WTC11 (cell line): ENCODE data around the gene OBI1. TPM values are rescaled to one million over a fixed set of nuclear protein-coding genes. Genes with fewer than 3 reads are reported as not detected.

Experiments
- ATAC-seq: fragments of 200-7000 bp; cut with Tn5 transposase; 2 replicates; pipeline ENCODE4 v1.10.0; 2021; ENCODE audit warnings: mild to moderate bottlenecking, moderate library complexity
- CTCF ChIA-PET: fragments of 300-600 bp; sonication (Branson Sonifier 250); formaldehyde crosslinking; loops from one replicate; lab custom pipeline; 2021; ENCODE audit warnings: antibody characterized with exemption; lab: Charles Lee
- POLR2A ChIA-PET: fragments of 350-600 bp; sonication (Branson Sonifier 250); formaldehyde crosslinking; loops from one replicate; lab custom pipeline; 2021; ENCODE audit warnings: antibody characterized with exemption; lab: Charles Lee
- DNase-seq: peaks from one replicate; pipeline ENCODE4 v3.0.0; 2021; ENCODE audit warnings: low spot score
- H3K27ac Mint-ChIP-seq: 2 replicates; pipeline ENCODE4 v1.8.0; 2021; ENCODE audit warnings: mixed read lengths
- H3K27me3 Mint-ChIP-seq: 2 replicates; pipeline ENCODE4 v1.8.0; 2021; ENCODE audit warnings: low read depth, mild to moderate bottlenecking, moderate library complexity, mixed read lengths
- H3K36me3 Mint-ChIP-seq: 2 replicates; pipeline ENCODE4 v1.8.0; 2021; ENCODE audit warnings: mixed read lengths
- H3K4me1 Mint-ChIP-seq: 2 replicates; pipeline ENCODE4 v1.8.0; 2022; ENCODE audit warnings: mixed read lengths
- H3K4me3 Mint-ChIP-seq: 2 replicates; pipeline ENCODE4 v1.8.0; 2021; ENCODE audit warnings: mild to moderate bottlenecking, moderate library complexity, mixed read lengths
- H3K9me3 Mint-ChIP-seq: 2 replicates; pipeline ENCODE4 v1.8.0; 2021; ENCODE audit warnings: mixed read lengths
- ATF1 ChIP-seq: sonication (generic); formaldehyde crosslinking; IDR thresholded peaks from 2 replicates; pipeline ENCODE4 v1.8.1; 2023; ENCODE audit warnings: mild to moderate bottlenecking, moderate library complexity, missing genetic modification reagents
- FOXP1 ChIP-seq: sonication (generic); formaldehyde crosslinking; IDR thresholded peaks from 2 replicates; pipeline ENCODE4 v1.8.0; 2022; ENCODE audit warnings: missing genetic modification reagents, mild to moderate bottlenecking, moderate library complexity, borderline replicate concordance
- IRF2 ChIP-seq: sonication (generic); formaldehyde crosslinking; IDR thresholded peaks from 2 replicates; pipeline ENCODE4 v1.8.0; 2022; ENCODE audit warnings: low read depth, missing genetic modification reagents, borderline replicate concordance
- NR1H2 ChIP-seq: sonication (generic); formaldehyde crosslinking; IDR thresholded peaks from 2 replicates; pipeline ENCODE4 v1.9.0; 2021; ENCODE audit warnings: mild to moderate bottlenecking, moderate library complexity, missing genetic modification reagents
- RORB ChIP-seq: fragments of 250-450 bp; sonication (Bioruptor Pico); IDR thresholded peaks from 2 replicates; pipeline ENCODE4 v1.9.0; 2021; ENCODE audit warnings: mild to moderate bottlenecking
- TP53 ChIP-seq: sonication (generic); formaldehyde crosslinking; IDR thresholded peaks from 2 replicates; pipeline ENCODE4 v1.8.1; 2023; ENCODE audit warnings: mild to moderate bottlenecking, missing genetic modification reagents
- ZNF232 ChIP-seq: sonication (generic); formaldehyde crosslinking; IDR thresholded peaks from 2 replicates; pipeline ENCODE4 v1.8.0; 2022; ENCODE audit warnings: mild to moderate bottlenecking, missing genetic modification reagents
- ZNF396 ChIP-seq: fragments of 250-450 bp; sonication (Bioruptor Pico); IDR thresholded peaks from 2 replicates; pipeline ENCODE4 v1.8.0; 2021; ENCODE audit warnings: mild to moderate bottlenecking, moderate library complexity, borderline replicate concordance
- ZNF423 ChIP-seq: fragments of 250-450 bp; sonication (Bioruptor Pico); IDR thresholded peaks from 2 replicates; pipeline ENCODE4 v2.1.2; 2022; ENCODE audit warnings: mild to moderate bottlenecking, moderate library complexity
- total RNA-seq: library from RNA; stranded (reverse); gene quantifications from 3 replicates; pipeline ENCODE4 v1.2.3, GENCODE V29; 2021
- TF ChIP-seq, protein P1 (sequence below): sonication (generic); formaldehyde crosslinking; IDR thresholded peaks from 2 replicates; pipeline ENCODE4 v1.8.1; 2023; ENCODE audit warnings: mild to moderate bottlenecking, missing genetic modification reagents, moderate library complexity
- TF ChIP-seq, protein P2 (sequence below): sonication (generic); formaldehyde crosslinking; IDR thresholded peaks from 2 replicates; pipeline ENCODE4 v1.8.1; 2023; ENCODE audit warnings: mild to moderate bottlenecking, missing genetic modification reagents
- TF ChIP-seq, protein P3 (sequence below): fragments of 250-450 bp; sonication (Bioruptor Pico); IDR thresholded peaks from 2 replicates; pipeline ENCODE4 v1.9.0; 2021; ENCODE audit warnings: mild to moderate bottlenecking, borderline replicate concordance
- TF ChIP-seq, protein P4 (sequence below): fragments of 250-450 bp; sonication (Bioruptor Pico); conservative IDR thresholded peaks from 2 replicates; pipeline ENCODE4 v1.9.0; 2021; ENCODE audit warnings: mild to moderate bottlenecking
- TF ChIP-seq, protein P5 (sequence below): fragments of 200-600 bp; IDR thresholded peaks from 2 replicates; pipeline ENCODE4 v1.8.0; 2022; ENCODE audit warnings: antibody characterized with exemption
- TF ChIP-seq, protein P6 (sequence below): fragments of 250-450 bp; sonication (Bioruptor Pico); IDR thresholded peaks from 2 replicates; pipeline ENCODE4 v1.9.0; 2021; ENCODE audit warnings: moderate library complexity, mild to moderate bottlenecking, inconsistent platforms, borderline replicate concordance
- TF ChIP-seq, protein P7 (sequence below): sonication (generic); formaldehyde crosslinking; IDR thresholded peaks from 2 replicates; pipeline ENCODE4 v1.8.0; 2022; ENCODE audit warnings: mild to moderate bottlenecking, missing genetic modification reagents
- TF ChIP-seq, protein P8 (sequence below): sonication (generic); formaldehyde crosslinking; IDR thresholded peaks from 2 replicates; pipeline ENCODE4 v1.8.0; 2022; ENCODE audit warnings: mild to moderate bottlenecking, missing genetic modification reagents
- TF ChIP-seq, protein P9 (sequence below): sonication (generic); formaldehyde crosslinking; IDR thresholded peaks from 2 replicates; pipeline ENCODE4 v1.8.0; 2022; ENCODE audit warnings: mild to moderate bottlenecking, missing genetic modification reagents

OBI1 gene
- total RNA-seq, 1 experiment from 2014 or later, result 13.4 TPM

DNA sequence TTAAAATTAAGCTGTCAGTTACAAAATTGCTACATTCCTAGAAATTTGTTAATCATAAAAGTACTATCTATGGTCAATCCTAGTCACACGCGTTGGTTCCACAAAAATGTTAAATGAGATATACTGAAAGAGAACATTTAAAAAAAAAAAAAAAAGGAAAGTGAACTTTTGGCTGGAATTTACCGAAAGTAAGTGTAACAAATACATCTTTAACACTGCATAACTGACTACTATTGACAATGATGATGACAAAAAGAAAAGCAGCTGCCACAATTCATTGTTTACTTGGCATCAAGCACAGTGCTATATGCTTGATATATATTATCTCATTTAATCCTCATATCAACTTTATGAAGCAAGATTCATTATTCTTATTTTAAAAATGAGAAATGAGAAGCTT lies 35.8 kb downstream of the OBI1 start:
- Mint-ChIP-seq H3K4me1 (peaks cover 7% of the 10 kb centered on the region), H3K36me3 (peaks cover 12% of the 10 kb centered on the region), H3K27me3 (no peaks in the 10 kb centered on the region), H3K4me3 (no peak overlapping the region), H3K9me3 (no peaks in the 10 kb centered on the region), H3K27ac (no peak overlapping the region)
- ATAC-seq (no peak), DNase-seq (no peak)
- POLR2A ChIA-PET, result no interaction called here
- TF ChIP-seq, protein P1, sequence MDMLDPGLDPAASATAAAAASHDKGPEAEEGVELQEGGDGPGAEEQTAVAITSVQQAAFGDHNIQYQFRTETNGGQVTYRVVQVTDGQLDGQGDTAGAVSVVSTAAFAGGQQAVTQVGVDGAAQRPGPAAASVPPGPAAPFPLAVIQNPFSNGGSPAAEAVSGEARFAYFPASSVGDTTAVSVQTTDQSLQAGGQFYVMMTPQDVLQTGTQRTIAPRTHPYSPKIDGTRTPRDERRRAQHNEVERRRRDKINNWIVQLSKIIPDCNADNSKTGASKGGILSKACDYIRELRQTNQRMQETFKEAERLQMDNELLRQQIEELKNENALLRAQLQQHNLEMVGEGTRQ (CRISPR knock-in tag), result no peak
- no peak for TF ChIP-seq ATF1 (CRISPR knock-in tag)
- no peak for TF ChIP-seq ZNF396 (CRISPR knock-in tag)
- TF ChIP-seq, protein P2, sequence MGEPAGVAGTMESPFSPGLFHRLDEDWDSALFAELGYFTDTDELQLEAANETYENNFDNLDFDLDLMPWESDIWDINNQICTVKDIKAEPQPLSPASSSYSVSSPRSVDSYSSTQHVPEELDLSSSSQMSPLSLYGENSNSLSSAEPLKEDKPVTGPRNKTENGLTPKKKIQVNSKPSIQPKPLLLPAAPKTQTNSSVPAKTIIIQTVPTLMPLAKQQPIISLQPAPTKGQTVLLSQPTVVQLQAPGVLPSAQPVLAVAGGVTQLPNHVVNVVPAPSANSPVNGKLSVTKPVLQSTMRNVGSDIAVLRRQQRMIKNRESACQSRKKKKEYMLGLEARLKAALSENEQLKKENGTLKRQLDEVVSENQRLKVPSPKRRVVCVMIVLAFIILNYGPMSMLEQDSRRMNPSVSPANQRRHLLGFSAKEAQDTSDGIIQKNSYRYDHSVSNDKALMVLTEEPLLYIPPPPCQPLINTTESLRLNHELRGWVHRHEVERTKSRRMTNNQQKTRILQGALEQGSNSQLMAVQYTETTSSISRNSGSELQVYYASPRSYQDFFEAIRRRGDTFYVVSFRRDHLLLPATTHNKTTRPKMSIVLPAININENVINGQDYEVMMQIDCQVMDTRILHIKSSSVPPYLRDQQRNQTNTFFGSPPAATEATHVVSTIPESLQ, result no peak
- TF ChIP-seq IRF2 (CRISPR knock-in tag), result no peak
- no peak for TF ChIP-seq TP53
- TF ChIP-seq, protein P3, sequence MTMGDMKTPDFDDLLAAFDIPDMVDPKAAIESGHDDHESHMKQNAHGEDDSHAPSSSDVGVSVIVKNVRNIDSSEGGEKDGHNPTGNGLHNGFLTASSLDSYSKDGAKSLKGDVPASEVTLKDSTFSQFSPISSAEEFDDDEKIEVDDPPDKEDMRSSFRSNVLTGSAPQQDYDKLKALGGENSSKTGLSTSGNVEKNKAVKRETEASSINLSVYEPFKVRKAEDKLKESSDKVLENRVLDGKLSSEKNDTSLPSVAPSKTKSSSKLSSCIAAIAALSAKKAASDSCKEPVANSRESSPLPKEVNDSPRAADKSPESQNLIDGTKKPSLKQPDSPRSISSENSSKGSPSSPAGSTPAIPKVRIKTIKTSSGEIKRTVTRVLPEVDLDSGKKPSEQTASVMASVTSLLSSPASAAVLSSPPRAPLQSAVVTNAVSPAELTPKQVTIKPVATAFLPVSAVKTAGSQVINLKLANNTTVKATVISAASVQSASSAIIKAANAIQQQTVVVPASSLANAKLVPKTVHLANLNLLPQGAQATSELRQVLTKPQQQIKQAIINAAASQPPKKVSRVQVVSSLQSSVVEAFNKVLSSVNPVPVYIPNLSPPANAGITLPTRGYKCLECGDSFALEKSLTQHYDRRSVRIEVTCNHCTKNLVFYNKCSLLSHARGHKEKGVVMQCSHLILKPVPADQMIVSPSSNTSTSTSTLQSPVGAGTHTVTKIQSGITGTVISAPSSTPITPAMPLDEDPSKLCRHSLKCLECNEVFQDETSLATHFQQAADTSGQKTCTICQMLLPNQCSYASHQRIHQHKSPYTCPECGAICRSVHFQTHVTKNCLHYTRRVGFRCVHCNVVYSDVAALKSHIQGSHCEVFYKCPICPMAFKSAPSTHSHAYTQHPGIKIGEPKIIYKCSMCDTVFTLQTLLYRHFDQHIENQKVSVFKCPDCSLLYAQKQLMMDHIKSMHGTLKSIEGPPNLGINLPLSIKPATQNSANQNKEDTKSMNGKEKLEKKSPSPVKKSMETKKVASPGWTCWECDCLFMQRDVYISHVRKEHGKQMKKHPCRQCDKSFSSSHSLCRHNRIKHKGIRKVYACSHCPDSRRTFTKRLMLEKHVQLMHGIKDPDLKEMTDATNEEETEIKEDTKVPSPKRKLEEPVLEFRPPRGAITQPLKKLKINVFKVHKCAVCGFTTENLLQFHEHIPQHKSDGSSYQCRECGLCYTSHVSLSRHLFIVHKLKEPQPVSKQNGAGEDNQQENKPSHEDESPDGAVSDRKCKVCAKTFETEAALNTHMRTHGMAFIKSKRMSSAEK (CRISPR knock-in tag), result no peak
- no peak for TF ChIP-seq ZNF232
- TF ChIP-seq, protein P4, sequence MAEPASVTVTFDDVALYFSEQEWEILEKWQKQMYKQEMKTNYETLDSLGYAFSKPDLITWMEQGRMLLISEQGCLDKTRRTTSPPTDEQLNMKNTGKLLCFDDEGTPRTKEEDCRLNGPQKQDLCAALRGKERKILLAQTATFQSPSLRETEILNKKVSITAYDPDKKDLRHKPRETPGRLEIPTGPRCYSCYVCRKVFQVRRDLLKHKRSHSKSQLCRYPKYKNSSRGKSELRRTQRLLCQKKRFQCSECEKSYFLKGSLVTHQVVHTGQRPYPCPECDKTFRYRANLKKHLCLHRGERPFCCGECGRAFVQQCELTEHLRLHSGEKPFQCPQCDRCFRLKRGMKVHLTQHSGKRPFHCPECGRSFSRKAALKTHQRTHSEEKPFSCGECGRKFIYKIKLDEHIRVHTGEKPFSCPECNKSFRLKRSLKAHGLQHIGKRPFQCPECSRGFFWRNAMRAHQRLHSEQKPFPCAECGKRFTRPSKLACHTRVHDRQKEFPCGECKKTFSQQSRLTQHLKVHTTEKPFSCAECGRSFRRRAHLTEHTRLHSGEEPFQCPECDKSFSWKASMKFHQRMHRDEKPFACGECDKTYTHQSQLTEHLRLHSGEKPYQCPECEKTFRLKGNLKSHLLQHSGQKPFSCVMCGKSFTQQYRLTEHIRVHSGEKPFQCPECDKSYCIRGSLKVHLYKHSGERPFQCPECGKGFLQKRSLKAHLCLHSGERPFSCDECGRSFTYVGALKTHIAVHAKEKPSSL, result no peak
- no peak for TF ChIP-seq NR1H2 (CRISPR knock-in tag)
- TF ChIP-seq, protein P5, sequence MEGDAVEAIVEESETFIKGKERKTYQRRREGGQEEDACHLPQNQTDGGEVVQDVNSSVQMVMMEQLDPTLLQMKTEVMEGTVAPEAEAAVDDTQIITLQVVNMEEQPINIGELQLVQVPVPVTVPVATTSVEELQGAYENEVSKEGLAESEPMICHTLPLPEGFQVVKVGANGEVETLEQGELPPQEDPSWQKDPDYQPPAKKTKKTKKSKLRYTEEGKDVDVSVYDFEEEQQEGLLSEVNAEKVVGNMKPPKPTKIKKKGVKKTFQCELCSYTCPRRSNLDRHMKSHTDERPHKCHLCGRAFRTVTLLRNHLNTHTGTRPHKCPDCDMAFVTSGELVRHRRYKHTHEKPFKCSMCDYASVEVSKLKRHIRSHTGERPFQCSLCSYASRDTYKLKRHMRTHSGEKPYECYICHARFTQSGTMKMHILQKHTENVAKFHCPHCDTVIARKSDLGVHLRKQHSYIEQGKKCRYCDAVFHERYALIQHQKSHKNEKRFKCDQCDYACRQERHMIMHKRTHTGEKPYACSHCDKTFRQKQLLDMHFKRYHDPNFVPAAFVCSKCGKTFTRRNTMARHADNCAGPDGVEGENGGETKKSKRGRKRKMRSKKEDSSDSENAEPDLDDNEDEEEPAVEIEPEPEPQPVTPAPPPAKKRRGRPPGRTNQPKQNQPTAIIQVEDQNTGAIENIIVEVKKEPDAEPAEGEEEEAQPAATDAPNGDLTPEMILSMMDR, result no peak
- no peak for TF ChIP-seq FOXP1 (CRISPR knock-in tag)
- TF ChIP-seq, protein P6, sequence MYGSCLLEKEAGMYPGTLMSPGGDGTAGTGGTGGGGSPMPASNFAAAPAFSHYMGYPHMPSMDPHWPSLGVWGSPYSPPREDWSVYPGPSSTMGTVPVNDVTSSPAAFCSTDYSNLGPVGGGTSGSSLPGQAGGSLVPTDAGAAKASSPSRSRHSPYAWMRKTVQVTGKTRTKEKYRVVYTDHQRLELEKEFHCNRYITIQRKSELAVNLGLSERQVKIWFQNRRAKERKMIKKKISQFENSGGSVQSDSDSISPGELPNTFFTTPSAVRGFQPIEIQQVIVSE (CRISPR knock-in tag), result no peak
- no peak for TF ChIP-seq ZNF423 (CRISPR knock-in tag)
- no peak for TF ChIP-seq RORB
- TF ChIP-seq, protein P7, sequence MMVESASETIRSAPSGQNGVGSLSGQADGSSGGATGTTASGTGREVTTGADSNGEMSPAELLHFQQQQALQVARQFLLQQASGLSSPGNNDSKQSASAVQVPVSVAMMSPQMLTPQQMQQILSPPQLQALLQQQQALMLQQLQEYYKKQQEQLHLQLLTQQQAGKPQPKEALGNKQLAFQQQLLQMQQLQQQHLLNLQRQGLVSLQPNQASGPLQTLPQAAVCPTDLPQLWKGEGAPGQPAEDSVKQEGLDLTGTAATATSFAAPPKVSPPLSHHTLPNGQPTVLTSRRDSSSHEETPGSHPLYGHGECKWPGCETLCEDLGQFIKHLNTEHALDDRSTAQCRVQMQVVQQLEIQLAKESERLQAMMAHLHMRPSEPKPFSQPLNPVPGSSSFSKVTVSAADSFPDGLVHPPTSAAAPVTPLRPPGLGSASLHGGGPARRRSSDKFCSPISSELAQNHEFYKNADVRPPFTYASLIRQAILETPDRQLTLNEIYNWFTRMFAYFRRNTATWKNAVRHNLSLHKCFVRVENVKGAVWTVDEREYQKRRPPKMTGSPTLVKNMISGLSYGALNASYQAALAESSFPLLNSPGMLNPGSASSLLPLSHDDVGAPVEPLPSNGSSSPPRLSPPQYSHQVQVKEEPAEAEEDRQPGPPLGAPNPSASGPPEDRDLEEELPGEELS, result no peak
- TF ChIP-seq, protein P8, sequence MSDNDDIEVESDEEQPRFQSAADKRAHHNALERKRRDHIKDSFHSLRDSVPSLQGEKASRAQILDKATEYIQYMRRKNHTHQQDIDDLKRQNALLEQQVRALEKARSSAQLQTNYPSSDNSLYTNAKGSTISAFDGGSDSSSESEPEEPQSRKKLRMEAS, result no peak
- TF ChIP-seq, protein P9, sequence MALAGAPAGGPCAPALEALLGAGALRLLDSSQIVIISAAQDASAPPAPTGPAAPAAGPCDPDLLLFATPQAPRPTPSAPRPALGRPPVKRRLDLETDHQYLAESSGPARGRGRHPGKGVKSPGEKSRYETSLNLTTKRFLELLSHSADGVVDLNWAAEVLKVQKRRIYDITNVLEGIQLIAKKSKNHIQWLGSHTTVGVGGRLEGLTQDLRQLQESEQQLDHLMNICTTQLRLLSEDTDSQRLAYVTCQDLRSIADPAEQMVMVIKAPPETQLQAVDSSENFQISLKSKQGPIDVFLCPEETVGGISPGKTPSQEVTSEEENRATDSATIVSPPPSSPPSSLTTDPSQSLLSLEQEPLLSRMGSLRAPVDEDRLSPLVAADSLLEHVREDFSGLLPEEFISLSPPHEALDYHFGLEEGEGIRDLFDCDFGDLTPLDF (CRISPR knock-in tag), result no peak
- CTCF ChIA-PET, result interaction anchor here (0.7 kb wide), 1 partner anchor 76 kb away, joined by 3 read pairs; no protein-coding TSS in a partner anchor
